Activated CD8-positive, alpha-beta memory T cell treated with anti-CD3 and anti-CD28 coated beads for 1 hour (primary cell): ENCODE data around the gene NXPE2.

ENCODE experiments used
- DNase-seq, 2 donors: peaks; one replicate each; pipeline ENCODE4 v3.0.0-alpha.2; 2020; ENCODE audit warnings: low read depth in 1 of 2; ENCODE audit errors: extremely low read depth in 1 of 2

The NXPE2 gene

GRCh38 chr11:114738954-114739353 lies 60.6 kb downstream of the NXPE2 start:
- no peak for DNase-seq

DNA sequence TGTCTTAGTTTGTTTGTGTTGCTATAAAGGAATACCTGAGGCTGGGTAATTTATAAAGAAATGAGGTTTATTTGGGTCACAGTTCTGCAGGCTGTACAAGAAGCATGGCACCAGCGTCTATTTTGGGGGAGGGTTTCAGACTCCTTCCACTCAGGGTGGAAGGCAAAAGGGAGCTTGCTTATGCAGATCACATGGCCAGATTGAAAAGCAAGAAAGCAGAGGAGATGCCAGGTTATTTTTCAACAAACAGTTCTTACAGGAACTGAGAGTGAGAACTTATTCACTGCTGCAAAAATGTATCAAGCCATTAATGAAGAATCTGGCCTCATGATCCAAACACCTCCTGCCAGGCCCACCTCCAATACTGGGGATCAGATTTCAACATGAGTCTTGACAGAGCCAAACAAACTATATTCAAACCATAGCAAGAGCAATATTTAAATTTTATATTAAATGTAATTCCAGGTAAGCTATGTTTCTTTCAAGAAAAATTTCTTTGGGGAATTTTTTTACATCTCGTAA lies 66.9 kb downstream of the NXPE2 start:
- no peak for DNase-seq

- no peak for DNase-seq
These were observed 67.7 kb downstream of the NXPE2 start for GRCh38 chr11:114746013-114746412.
